DMS 273 (cell line): ENCODE data around the gene HOXD9.

Experiments used
- DNase-seq: peaks from one replicate; lab custom pipeline; 2025; ENCODE audit not compliant: unreplicated experiment; lab: John Stamatoyannopoulos, UW

Gene HOXD9

GRCh38 chr2:176164611-176165369 lies 42.3 kb downstream of the HOXD9 start:
- no peak for DNase-seq

GRCh38 chr2:176165370-176166050 lies 43.0 kb downstream of the HOXD9 start:
- no peak for DNase-seq

GRCh38 chr2:176166272-176166671 lies 43.8 kb downstream of the HOXD9 start:
- no peak for DNase-seq

- no peak for DNase-seq
Observed at GRCh38 chr2:176167398-176167797, 44.9 kb downstream of the HOXD9 start.

GRCh38 chr2:176169181-176169580 lies 46.7 kb downstream of the HOXD9 start:
- DNase-seq, result no peak

- no peak for DNase-seq
Observed at GRCh38 chr2:176169711-176170110, 47.2 kb downstream of the HOXD9 start.

GRCh38 chr2:176170602-176171305 lies 48.2 kb downstream of the HOXD9 start:
- DNase-seq, result no peak

GRCh38 chr2:176171351-176172006 lies 49.0 kb downstream of the HOXD9 start:
- no peak for DNase-seq

GRCh38 chr2:176172007-176172894 lies 49.7 kb downstream of the HOXD9 start:
- no peak for DNase-seq

- DNase-seq, result no peak
Observed at GRCh38 chr2:176172895-176173566, 50.5 kb downstream of the HOXD9 start.

- DNase-seq, result no peak
Observed at GRCh38 chr2:176173567-176174381, 51.3 kb downstream of the HOXD9 start.

- peak; percentile 70 for DNase-seq
Observed at GRCh38 chr2:176174382-176174823, 51.9 kb downstream of the HOXD9 start.
